ENCODE data around the gene PLEKHH2.
A peak's percentile ranks its signal among the peaks of the same experiment; 100 is the strongest.
"Not testable (repeated sequence)": the region's sequence is repeated elsewhere in the genome, so short reads cannot be mapped to it uniquely, and the experiment has no call there.

Gene PLEKHH2

GRCh38 chr2:43637030-43637803, at the start of gene PLEKHH2:
PLEKHH2 (plus strand) TSS chr2:43637260; CDS start chr2:43644674, 7,414 bp downstream.
- DNase-seq, result peak; percentile 84 to 88

- no peak for DNase-seq
Observed at GRCh38 chr2:43592443-43592842, 44.6 kb upstream of the PLEKHH2 start.

GRCh38 chr2:43593254-43593653, 43.8 kb upstream of the PLEKHH2 start:
- no peak for DNase-seq

- no peak for DNase-seq
Observed at GRCh38 chr2:43594875-43595274, 42.2 kb upstream of the PLEKHH2 start.

- DNase-seq, result peak; percentile 97
Observed at GRCh38 chr2:43595603-43596412, 41.3 kb upstream of the PLEKHH2 start, which contains the start of gene THADA. THADA (minus strand) TSS chr2:43596038; CDS start chr2:43592392, 3,646 bp downstream.

GRCh38 chr2:43600596-43600995, 36.5 kb upstream of the PLEKHH2 start:
- not testable (repeated sequence) for DNase-seq

- no peak for DNase-seq
Observed at GRCh38 chr2:43604674-43605073, 32.4 kb upstream of the PLEKHH2 start.

GRCh38 chr2:43605079-43605655, 31.9 kb upstream of the PLEKHH2 start:
- DNase-seq, result no peak

- DNase-seq, result no peak
Observed at GRCh38 chr2:43605851-43606250, 31.2 kb upstream of the PLEKHH2 start.

GRCh38 chr2:43609290-43609918, 27.7 kb upstream of the PLEKHH2 start:
- DNase-seq, result no peak

- DNase-seq, result no peak
Observed at GRCh38 chr2:43610361-43610760, 26.7 kb upstream of the PLEKHH2 start.

GRCh38 chr2:43611987-43612894, 24.8 kb upstream of the PLEKHH2 start:
- DNase-seq, result peak; percentile 60 to 63

GRCh38 chr2:43612944-43613343, 24.1 kb upstream of the PLEKHH2 start:
- no peak for DNase-seq

- DNase-seq, result no peak
Observed at GRCh38 chr2:43616967-43617680, 19.9 kb upstream of the PLEKHH2 start.

- no peak for DNase-seq
Observed at GRCh38 chr2:43619511-43619910, 17.5 kb upstream of the PLEKHH2 start.

- DNase-seq, result no peak
Observed at GRCh38 chr2:43622931-43623451, 14.1 kb upstream of the PLEKHH2 start.

- no peak for DNase-seq
Observed at GRCh38 chr2:43631618-43632317, 5.3 kb upstream of the PLEKHH2 start.

- DNase-seq, result no peak
Observed at GRCh38 chr2:43634604-43635306, 2.3 kb upstream of the PLEKHH2 start.

- not testable (repeated sequence) for DNase-seq
Observed at GRCh38 chr2:43636153-43636552, 907 bp upstream of the PLEKHH2 start.

GRCh38 chr2:43636621-43637020, 439 bp upstream of the PLEKHH2 start:
- DNase-seq, result peak in 1 of 2 experiments; percentile 5
